ENCODE results near the gene MDC1. TPM values are rescaled to one million over a fixed set of nuclear protein-coding genes. Genes with fewer than 3 reads are reported as not detected.
A peak's percentile ranks its signal among the peaks of the same experiment; 100 is the strongest.

MDC1 gene
- total and polyA plus RNA-seq, 2 of the 13 experiments (the other 11 are each of a cell fraction or from before 2014, with no cell fraction given), result 8.4 to 14.0 TPM

DNA sequence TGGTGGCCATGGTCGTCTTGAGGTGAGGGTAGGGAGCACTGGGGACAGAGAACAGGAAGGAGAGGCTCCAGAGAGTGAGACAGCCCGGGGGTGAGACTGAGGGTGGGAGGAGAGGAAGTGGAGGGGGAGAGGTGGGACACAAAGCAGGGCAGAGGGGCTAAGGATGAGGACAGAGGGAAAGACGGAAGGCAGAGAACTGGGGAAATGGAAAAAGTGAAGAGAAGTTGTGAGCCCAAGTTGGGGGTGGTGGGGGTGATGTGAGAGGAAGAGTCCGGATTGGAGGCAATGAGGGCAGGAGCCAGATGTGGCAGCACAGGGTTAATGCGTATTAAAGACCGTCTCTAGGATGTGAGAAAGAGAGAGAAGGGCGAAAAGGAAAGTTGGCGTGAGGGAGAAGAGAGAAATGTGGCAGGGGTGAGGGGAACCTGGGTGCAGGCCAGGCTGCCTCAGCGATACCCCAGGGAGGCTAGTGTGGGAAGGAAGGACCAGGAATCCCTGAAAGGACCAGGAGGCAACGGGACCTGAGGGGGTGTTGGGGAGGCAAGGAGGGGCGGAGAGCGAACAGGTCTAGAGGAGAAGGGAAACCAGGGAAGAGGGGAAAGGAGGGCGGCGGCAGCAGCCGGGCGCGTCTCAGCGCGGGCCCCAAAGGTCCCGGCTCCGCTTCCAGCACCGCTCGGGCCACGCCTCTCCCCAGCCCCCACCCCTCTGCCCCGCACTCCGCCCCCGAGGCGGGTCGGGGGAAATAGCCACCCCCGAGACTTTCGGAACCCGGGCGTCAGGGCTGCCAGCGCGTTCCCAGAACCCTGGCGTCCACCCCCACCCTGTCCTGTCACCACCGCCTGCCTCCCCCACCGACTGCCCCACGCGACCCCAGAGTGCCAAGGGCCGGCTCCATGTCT is 30.8 kb downstream of the MDC1 start, which contains the start of gene PPP1R18 (continued):
- TF ChIP-seq, protein P1, sequence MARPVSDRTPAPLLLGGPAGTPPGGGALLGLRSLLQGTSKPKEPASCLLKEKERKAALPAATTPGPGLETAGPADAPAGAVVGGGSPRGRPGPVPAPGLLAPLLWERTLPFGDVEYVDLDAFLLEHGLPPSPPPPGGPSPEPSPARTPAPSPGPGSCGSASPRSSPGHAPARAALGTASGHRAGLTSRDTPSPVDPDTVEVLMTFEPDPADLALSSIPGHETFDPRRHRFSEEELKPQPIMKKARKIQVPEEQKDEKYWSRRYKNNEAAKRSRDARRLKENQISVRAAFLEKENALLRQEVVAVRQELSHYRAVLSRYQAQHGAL (CRISPR knock-in tag; IDR thresholded peaks at IDR 0.05; ENCODE audit: not compliant biosample characterization), result no peak
- TF ChIP-seq PHF8 (CRISPR knock-in tag; IDR thresholded peaks at IDR 0.05), result no peak
- TF ChIP-seq SMARCE1 (IDR thresholded peaks at IDR 0.05; ENCODE audit: borderline replicate concordance), result no peak
- no peak for TF ChIP-seq RELA (CRISPR knock-in tag; IDR thresholded peaks at IDR 0.05)
- TF ChIP-seq, protein P2, sequence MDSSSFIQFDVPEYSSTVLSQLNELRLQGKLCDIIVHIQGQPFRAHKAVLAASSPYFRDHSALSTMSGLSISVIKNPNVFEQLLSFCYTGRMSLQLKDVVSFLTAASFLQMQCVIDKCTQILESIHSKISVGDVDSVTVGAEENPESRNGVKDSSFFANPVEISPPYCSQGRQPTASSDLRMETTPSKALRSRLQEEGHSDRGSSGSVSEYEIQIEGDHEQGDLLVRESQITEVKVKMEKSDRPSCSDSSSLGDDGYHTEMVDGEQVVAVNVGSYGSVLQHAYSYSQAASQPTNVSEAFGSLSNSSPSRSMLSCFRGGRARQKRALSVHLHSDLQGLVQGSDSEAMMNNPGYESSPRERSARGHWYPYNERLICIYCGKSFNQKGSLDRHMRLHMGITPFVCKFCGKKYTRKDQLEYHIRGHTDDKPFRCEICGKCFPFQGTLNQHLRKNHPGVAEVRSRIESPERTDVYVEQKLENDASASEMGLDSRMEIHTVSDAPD (CRISPR knock-in tag; IDR thresholded peaks at IDR 0.05), result no peak
- TF ChIP-seq ZNF451 (CRISPR knock-in tag; IDR thresholded peaks at IDR 0.05), result no peak
- TF ChIP-seq, protein P3, sequence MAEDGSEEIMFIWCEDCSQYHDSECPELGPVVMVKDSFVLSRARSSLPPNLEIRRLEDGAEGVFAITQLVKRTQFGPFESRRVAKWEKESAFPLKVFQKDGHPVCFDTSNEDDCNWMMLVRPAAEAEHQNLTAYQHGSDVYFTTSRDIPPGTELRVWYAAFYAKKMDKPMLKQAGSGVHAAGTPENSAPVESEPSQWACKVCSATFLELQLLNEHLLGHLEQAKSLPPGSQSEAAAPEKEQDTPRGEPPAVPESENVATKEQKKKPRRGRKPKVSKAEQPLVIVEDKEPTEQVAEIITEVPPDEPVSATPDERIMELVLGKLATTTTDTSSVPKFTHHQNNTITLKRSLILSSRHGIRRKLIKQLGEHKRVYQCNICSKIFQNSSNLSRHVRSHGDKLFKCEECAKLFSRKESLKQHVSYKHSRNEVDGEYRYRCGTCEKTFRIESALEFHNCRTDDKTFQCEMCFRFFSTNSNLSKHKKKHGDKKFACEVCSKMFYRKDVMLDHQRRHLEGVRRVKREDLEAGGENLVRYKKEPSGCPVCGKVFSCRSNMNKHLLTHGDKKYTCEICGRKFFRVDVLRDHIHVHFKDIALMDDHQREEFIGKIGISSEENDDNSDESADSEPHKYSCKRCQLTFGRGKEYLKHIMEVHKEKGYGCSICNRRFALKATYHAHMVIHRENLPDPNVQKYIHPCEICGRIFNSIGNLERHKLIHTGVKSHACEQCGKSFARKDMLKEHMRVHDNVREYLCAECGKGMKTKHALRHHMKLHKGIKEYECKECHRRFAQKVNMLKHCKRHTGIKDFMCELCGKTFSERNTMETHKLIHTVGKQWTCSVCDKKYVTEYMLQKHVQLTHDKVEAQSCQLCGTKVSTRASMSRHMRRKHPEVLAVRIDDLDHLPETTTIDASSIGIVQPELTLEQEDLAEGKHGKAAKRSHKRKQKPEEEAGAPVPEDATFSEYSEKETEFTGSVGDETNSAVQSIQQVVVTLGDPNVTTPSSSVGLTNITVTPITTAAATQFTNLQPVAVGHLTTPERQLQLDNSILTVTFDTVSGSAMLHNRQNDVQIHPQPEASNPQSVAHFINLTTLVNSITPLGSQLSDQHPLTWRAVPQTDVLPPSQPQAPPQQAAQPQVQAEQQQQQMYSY (CRISPR knock-in tag; IDR thresholded peaks at IDR 0.05), result no peak
- TF ChIP-seq DMAP1 (CRISPR knock-in tag; IDR thresholded peaks at IDR 0.05), result 0 out of 2 replicates have a peak, but pooled peaks have one; percentile 29
- no peak for TF ChIP-seq ZNF781 (CRISPR knock-in tag; IDR thresholded peaks at IDR 0.05; ENCODE audit: borderline replicate concordance, not compliant biosample characterization)
- TF ChIP-seq CREBL2 (CRISPR knock-in tag; IDR thresholded peaks at IDR 0.05; ENCODE audit: borderline replicate concordance), result no peak
- TF ChIP-seq TCF7L2 (IDR thresholded peaks at IDR 0.05; ENCODE audit: low read depth, low read length), result no peak
- TF ChIP-seq ZNF891 (CRISPR knock-in tag; IDR thresholded peaks at IDR 0.05), result no peak
- no peak for TF ChIP-seq ARID5B (CRISPR knock-in tag; IDR thresholded peaks at IDR 0.05)
- no peak for TF ChIP-seq ZNF839 (CRISPR knock-in tag; IDR thresholded peaks at IDR 0.05; ENCODE audit: borderline replicate concordance)
- TF ChIP-seq ZMYM3 (CRISPR knock-in tag; IDR thresholded peaks at IDR 0.05), result 0 out of 2 replicates have a peak, but pooled peaks have one; percentile 5
- no peak for TF ChIP-seq TAF1 (CRISPR knock-in tag; IDR thresholded peaks at IDR 0.05)
- TF ChIP-seq ATF1 (CRISPR knock-in tag; IDR thresholded peaks at IDR 0.05), result no peak

All from HepG2 (cell line).